Measurements from ENCODE around the gene IL17RC. TPM values are rescaled to one million over a fixed set of nuclear protein-coding genes. Genes with fewer than 3 reads are reported as not detected.

Gene IL17RC
- total RNA-seq, 2 donors from 2014 or later: 21.2 to 26.8 TPM

DNA sequence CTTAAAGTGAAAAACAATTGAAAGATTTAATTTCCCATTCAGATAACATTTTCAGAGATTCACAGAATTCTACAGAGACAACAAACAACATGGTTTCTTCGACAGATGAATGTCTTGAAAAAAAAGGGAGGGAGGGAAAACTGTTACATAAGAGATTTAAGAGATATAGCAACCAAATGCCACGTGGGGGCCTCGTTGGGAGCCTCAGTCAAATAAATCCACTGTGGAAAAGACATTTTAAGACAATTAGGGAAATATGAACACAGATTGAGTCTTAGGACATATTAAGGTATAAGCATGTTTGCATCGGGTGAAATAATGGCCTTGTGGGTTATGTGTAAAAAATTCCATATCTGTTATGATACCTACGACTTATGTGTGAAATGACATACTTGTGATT lies 40.3 kb downstream of the IL17RC start:
- Histone ChIP-seq H3K4me3 (no peak overlapping the region), H3K9ac (ENCODE audit: low read depth in 2 of 2, low read length in 2 of 2) (no peak overlapping the region), H3K4me1 (no peaks in the 10 kb centered on the region), H3K9me3 (no peaks in the 10 kb centered on the region), H3K27me3 (no peaks in the 10 kb centered on the region), H3K27ac (no peak overlapping the region), H3K36me3 (no peaks in the 10 kb centered on the region)
- DNase-seq: no peak
- TF ChIP-seq, protein P1, sequence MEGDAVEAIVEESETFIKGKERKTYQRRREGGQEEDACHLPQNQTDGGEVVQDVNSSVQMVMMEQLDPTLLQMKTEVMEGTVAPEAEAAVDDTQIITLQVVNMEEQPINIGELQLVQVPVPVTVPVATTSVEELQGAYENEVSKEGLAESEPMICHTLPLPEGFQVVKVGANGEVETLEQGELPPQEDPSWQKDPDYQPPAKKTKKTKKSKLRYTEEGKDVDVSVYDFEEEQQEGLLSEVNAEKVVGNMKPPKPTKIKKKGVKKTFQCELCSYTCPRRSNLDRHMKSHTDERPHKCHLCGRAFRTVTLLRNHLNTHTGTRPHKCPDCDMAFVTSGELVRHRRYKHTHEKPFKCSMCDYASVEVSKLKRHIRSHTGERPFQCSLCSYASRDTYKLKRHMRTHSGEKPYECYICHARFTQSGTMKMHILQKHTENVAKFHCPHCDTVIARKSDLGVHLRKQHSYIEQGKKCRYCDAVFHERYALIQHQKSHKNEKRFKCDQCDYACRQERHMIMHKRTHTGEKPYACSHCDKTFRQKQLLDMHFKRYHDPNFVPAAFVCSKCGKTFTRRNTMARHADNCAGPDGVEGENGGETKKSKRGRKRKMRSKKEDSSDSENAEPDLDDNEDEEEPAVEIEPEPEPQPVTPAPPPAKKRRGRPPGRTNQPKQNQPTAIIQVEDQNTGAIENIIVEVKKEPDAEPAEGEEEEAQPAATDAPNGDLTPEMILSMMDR (IDR thresholded peaks at IDR 0.05): no peak
- intact Hi-C loops (cut with DNase I): no loop called here

DNA sequence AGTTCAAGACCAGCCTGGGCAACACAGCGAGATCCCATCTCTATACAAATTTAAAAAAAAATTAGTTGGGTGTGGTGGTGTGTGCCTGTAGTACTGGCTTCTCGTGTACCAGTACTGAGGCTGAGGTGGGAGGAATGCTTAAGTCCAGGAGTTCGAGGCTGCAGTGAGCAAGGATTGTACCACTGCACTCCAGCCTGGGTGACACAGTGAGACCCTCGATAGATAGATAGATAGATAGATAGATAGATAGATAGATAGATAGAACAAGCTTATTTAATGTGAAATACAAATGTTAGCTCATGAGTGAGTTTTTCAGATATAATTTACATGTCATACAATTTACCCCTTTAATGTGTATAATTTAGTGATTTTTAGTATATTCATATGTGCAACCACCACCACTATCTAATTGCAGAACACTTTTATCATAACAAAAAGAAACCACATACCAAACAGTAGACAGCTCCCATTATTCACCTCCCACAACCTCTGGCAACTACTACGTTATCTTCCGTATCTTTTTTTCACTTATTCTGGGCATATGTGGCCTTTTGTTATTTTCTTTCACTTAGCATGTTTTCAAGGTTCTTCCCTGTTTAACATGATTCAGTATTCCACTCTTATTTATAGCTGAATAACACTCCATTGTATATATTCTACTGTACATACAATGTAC lies 48.4 kb downstream of the IL17RC start:
- Histone ChIP-seq H3K9ac (ENCODE audit: low read depth in 2 of 2, low read length in 2 of 2) (no peak overlapping the region), H3K27ac (no peak overlapping the region), H3K36me3 (peaks cover 6% of the 10 kb centered on the region), H3K27me3 (no peaks in the 10 kb centered on the region), H3K9me3 (no peaks in the 10 kb centered on the region), H3K4me3 (no peak overlapping the region), H3K4me1 (no peaks in the 10 kb centered on the region)
- DNase-seq: no peak
- TF ChIP-seq, protein P1 (IDR thresholded peaks at IDR 0.05): no peak
- intact Hi-C loops (cut with DNase I): no loop called here

DNA sequence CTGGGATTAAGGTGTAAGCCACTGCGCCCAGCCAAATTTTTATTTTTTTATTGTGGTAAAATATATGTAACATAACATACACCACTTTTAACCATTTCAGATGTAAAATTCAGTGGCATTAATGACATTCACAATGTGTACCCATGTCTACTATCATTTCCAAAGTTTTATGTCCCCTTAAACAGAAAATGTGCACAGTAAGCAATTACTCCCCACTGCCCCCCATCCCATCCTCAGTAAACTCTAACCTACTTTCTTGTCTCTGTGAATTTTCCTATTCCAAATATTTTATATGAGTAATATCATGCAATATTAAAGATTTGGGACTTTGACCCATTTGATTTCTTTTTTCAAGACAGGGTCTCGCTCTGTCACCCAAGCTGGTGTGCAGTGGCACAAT lies 49.9 kb downstream of the IL17RC start:
- peaks cover 11% of the 10 kb centered on the region for H3K36me3 ChIP-seq
- no peaks in the 10 kb centered on the region for H3K27me3 ChIP-seq
- intact Hi-C loops (cut with DNase I): no loop called here
- H3K9ac ChIP-seq (ENCODE audit: low read depth in 2 of 2, low read length in 2 of 2): no peak overlapping the region
- no peak for DNase-seq
- no peaks in the 10 kb centered on the region for H3K4me1 ChIP-seq
- no peaks in the 10 kb centered on the region for H3K9me3 ChIP-seq
- no peak overlapping the region for H3K27ac ChIP-seq
- H3K4me3 ChIP-seq: no peak overlapping the region
- TF ChIP-seq, protein P1 (IDR thresholded peaks at IDR 0.05): no peak

DNA sequence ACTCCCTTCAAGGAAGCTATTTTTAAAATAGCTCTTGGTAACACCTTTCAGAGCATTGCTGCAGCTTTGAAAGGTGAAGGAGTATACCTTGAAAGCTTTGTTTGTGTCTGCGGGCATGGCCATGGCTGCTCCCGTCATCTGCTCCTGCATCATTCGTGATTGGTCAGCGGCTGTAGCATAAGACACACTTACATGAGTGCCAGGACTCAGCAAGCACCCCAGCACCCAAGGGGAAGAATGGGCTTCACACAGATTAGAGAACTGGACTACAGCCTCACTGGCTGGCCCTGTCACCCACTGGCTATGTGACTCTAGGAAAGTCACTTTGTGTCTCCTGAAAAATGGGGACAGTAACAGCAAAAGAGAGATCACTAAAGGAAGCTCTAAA lies 52.7 kb downstream of the IL17RC start:
- Histone ChIP-seq H3K9me3 (no peaks in the 10 kb centered on the region), H3K27me3 (no peaks in the 10 kb centered on the region), H3K9ac (ENCODE audit: low read depth in 2 of 2, low read length in 2 of 2) (no peak overlapping the region), H3K4me3 (no peak overlapping the region), H3K36me3 (peaks cover 11% of the 10 kb centered on the region), H3K4me1 (no peaks in the 10 kb centered on the region), H3K27ac (no peak overlapping the region)
- TF ChIP-seq, protein P1 (IDR thresholded peaks at IDR 0.05): no peak
- intact Hi-C loops (cut with DNase I): no loop called here
- DNase-seq: no peak

DNA sequence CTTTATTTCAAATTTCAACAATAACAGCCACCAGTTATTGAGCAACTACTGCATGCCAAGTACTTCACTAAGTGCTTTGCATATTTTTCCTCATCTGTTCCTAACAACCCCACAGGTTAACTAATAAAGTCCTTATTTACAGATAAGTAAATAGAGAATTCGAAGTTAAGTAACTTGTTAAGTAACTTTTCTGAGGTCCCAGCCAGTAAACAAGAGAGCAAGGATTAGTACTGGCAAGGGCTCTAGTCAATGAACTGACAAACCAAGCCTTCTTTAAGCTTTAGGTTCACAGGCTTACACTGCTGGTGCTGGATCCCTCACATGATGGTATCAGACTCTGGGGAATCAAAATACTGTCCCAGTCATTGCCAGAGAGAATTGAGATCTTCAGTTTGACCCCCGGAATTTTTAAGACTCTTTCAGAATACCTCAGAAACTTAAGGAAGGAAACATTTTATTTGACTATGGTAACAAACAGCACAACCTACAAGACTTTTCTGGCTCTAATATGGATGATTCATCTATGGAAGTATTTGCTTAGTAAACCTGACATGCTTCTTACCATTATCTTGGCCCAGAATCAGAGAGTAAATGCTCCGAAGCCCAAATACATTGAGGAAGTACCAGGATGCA lies 53.2 kb downstream of the IL17RC start:
- intact Hi-C loops (cut with DNase I): no loop called here
- no peak overlapping the region for H3K4me3 ChIP-seq
- no peak overlapping the region for H3K27ac ChIP-seq
- no peak for DNase-seq
- no peaks in the 10 kb centered on the region for H3K4me1 ChIP-seq
- no peaks in the 10 kb centered on the region for H3K27me3 ChIP-seq
- no peaks in the 10 kb centered on the region for H3K9me3 ChIP-seq
- peaks cover 11% of the 10 kb centered on the region for H3K36me3 ChIP-seq
- H3K9ac ChIP-seq (ENCODE audit: low read depth in 2 of 2, low read length in 2 of 2): no peak overlapping the region
- TF ChIP-seq, protein P1 (IDR thresholded peaks at IDR 0.05): no peak
